IPS DF 4.7 (cell line): ENCODE data around the gene ZNF217.
"Not testable (repeated sequence)": the region's sequence is repeated elsewhere in the genome, so short reads cannot be mapped to it uniquely, and the experiment has no call there.

Experiments used
- DNase-seq: peaks from one replicate; pipeline ENCODE4 v3.0.0-alpha.2; 2013; ENCODE audit warnings: low spot score; ENCODE audit errors: extremely low read depth

Gene ZNF217

DNA sequence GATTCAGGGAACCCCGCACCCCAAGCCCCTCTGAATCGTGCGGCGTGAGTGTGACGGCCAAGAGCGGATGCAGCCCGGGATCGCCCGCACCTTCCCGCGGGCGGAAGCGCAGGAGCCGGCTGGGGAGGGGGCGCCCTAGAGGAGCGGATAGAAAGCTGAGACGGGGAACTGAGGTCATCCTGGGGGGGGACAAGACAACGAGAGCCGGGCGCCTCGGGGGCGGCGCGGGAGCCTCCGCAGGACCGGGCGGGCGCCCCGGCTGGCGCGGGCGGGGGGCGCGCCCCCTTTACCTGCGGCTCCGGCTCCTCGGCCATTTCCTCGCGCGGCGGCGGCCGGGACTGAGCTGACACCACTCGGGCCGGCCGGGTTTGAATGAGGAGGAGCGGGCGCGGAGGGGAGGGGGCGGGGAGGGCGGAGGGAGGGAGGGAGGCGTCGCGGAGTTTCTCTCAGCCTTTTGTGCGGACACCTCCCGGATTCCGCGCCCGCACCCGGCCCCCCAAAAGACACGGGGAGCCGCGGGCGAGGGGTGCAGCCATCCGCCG, at the start of gene ZNF217:
Gene ZNF217, minus strand, starts transcription at position 374 of the 542 bp plus-strand sequence. CDS start 11,013 bp downstream, outside the sequence.
- DNase-seq, result not testable (repeated sequence)

- no peak for DNase-seq
These were observed 49.6 kb upstream of the ZNF217 start for GRCh38 chr20:53643031-53643832.

GRCh38 chr20:53642196-53643030, 48.8 kb upstream of the ZNF217 start:
- DNase-seq, result no peak

- DNase-seq, result no peak
These were observed 46.2 kb upstream of the ZNF217 start for GRCh38 chr20:53639647-53640440.

- DNase-seq, result no peak
These were observed 45.5 kb upstream of the ZNF217 start for GRCh38 chr20:53639128-53639527.

- DNase-seq, result not testable (repeated sequence)
These were observed 43.7 kb upstream of the ZNF217 start for GRCh38 chr20:53637310-53637709.

GRCh38 chr20:53636540-53637097, 43.0 kb upstream of the ZNF217 start:
- DNase-seq, result no peak

DNA sequence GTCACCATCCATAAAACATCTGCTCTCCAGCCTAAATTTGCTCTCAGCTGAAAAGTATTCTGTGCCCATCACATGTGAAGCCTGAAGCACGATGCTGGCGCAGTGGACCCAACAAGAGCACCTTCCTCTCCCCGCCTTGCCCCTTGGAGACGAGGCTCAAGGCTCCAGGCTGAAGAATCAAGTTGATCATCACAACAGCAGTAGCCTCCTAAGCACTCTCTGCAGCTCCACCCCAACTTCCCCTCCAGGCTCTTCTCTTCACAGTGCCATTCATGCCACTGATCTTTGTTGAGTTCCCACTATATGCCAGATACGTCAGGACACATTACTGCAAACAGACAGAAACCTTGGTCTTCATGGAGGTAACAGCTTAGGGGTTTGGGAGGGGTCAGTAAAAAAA, 41.6 kb upstream of the ZNF217 start:
- DNase-seq, result no peak

DNA sequence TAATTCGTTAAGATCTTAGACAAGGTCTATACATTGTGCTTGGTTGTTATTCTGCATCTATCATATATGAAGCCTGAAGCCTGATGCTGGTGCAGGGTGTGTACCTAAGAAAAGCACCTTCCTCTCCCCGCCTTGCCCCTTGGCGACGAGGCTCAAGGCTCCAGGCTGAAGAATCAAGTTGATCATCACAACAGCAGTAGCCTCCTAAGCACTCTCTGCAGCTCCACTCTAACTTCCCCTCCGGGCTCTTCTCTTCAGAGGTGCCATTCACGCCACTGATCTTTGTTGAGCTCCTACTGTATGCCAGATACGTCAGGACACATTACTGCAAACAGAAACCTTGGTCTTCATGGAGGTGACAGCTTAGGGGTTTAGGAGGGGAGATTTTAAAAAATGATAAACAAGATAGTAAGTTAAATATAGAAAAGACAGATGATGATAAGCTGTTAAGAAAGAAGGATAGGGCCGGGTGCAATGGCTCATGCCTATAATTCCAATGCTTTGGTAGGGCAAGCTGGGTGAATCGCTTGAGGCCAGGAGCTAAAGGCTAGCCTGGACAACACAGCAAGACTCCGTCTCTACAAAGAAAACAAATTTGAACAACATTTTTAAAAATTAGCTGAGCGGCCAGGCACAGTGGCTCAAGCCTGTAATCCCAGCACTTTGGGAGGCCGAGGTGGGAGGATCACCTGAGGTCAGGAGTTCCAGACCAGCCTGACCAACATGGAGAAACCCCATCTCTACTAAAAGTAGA, 38.4 kb upstream of the ZNF217 start:
- no peak for DNase-seq

DNA sequence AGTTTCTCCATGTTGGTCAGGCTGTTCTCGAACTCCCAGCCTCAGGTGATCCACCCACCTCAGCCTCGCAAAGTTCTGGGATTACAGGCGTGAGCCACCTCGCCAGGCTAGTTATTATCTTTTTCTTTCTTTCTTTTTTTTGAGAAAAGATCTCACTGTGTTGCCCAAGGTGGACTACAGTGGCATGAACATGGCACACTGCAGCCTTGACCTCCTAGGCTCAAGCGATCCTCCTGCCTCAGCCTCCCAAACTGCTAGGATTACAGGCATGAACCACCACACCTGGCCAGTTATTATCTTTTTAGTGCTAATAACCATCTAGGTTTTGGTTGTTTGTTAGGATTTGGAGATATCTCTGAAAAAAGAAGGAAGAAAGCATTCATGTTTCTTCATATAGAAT, 35.8 kb upstream of the ZNF217 start:
- no peak for DNase-seq

GRCh38 chr20:53628758-53629157, 35.1 kb upstream of the ZNF217 start:
- not testable (repeated sequence) for DNase-seq

GRCh38 chr20:53628076-53628475, 34.4 kb upstream of the ZNF217 start:
- no peak for DNase-seq

DNA sequence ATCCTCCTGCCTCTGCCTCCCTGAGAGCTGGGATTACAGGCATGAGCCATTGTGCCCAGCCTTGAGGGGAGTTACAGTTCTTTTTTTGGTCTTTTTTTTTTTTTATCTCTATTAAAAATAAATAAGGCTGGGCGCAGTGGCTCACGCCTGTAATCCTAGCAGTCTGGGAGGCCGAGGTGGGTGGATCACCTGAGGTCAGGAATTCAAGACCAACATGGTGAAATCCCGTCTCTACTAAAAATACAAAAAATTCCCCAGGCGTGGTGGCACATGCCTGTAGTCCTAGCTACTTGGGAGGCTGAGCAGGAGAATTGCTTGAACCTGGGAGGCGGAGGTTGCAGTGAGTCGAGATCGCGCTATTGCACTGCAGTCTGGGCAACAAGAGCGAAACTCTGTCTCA, 33.4 kb upstream of the ZNF217 start:
- not testable (repeated sequence) for DNase-seq

- DNase-seq, result no peak
These were observed 32.9 kb upstream of the ZNF217 start for GRCh38 chr20:53626584-53626983.

DNA sequence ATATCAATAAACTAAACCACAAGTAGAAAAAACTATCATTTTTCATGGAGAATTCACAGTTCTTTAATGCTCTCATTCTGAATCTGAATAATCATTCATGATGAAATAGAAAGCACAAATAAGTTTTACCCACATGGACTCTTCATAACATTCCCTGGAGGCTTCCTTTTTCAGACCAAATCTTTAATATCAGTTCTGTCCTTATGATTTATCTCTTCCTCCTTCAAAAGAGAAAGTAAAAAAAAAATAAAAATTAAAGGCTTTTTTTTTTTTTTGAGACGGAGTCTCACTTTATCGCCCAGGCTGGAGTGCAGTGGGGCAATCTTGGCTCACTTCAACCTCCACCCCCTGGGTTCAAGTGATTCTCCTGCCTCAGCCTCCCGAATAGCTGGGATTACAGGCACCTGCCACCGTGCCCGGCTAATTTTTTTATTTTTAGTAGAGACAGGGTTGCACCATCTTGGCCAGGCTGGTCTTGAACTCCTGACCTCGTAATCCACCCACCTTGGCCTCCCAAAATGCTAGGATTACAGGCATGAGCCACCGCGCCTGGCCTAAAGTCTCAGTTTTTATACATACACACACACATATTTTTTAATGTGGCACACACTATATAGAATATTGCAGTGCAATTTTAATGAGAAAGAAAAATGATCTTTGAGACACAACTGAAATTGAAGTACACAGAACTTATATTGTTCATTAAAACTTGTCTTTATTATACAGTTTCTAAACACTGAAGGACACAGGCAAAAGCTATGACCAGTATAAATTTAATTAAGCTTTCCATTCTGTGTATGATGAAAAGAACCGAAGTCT, 31.9 kb upstream of the ZNF217 start:
- DNase-seq, result no peak

GRCh38 chr20:53624927-53625250, 31.2 kb upstream of the ZNF217 start:
- not testable (repeated sequence) for DNase-seq

GRCh38 chr20:53623454-53624211, 30.0 kb upstream of the ZNF217 start:
- no peak for DNase-seq

DNA sequence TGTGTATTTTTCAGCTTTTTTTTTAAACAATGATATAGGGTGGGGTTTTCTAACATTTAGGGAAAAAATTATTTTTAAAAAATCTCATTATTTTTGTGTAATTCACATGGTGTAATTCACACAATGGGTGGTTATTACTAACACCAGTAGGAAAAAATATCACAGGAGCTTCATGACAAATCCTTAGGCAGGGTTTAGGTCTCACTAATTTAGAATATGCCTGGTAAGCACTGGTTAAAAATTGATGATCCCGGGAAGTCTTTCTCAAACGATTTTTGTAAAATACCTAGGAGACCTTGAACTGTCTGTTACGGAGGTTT, 29.5 kb upstream of the ZNF217 start:
- no peak for DNase-seq
